Muscle layer of colon (tissue), 2 donors: Measurements from ENCODE around the gene SNRPA.

ENCODE experiments used
- H3K27ac ChIP-seq: one replicate; pipeline ENCODE4 v1.7.0; 2013; ENCODE audit warnings: low read depth, mild to moderate bottlenecking, low read length, moderate library complexity
- H3K27me3 ChIP-seq, 2 donors: one replicate each; pipeline ENCODE4 v1.7.0; 2013; ENCODE audit warnings: low read length in 2 of 2, mild to moderate bottlenecking in 2 of 2; ENCODE audit not compliant: insufficient read depth in 2 of 2, control insufficient read depth in 1 of 2
- H3K36me3 ChIP-seq: one replicate; pipeline ENCODE4 v1.7.0; 2013; ENCODE audit warnings: mild to moderate bottlenecking, low read length; ENCODE audit not compliant: insufficient read depth
- H3K4me1 ChIP-seq: one replicate; pipeline ENCODE4 v1.7.0; 2013; ENCODE audit warnings: mild to moderate bottlenecking, low read length; ENCODE audit not compliant: insufficient read depth
- H3K4me3 ChIP-seq, 2 donors: one replicate each; pipeline ENCODE4 v1.7.0; 2013; ENCODE audit warnings: low read length in 2 of 2, low read depth in 1 of 2, mild to moderate bottlenecking in 1 of 2, moderate library complexity in 1 of 2
- H3K9ac ChIP-seq: one replicate; pipeline ENCODE4 v1.7.0; 2013; ENCODE audit warnings: low read length
- H3K9me3 ChIP-seq: one replicate; pipeline ENCODE4 v1.7.0; 2013; ENCODE audit warnings: mild to moderate bottlenecking, low read length
- donor health status: abdominal sarcoma.
- donor health status: Adenocarcinoma of cecum.

SNRPA gene

GRCh38 chr19:40739871-40740703 is 10.9 kb upstream of the SNRPA start:
- Histone ChIP-seq H3K36me3 (peaks cover 28% of the 10 kb centered on the region), H3K9me3 (no peaks in the 10 kb centered on the region), H3K27ac (peak overlapping the region; percentile 12), H3K4me3 (no peak overlapping the region), H3K4me1 (no peaks in the 10 kb centered on the region), H3K9ac (no peak overlapping the region), H3K27me3 (no peaks in the 10 kb centered on the region)

GRCh38 chr19:40740747-40741146 is 10.3 kb upstream of the SNRPA start:
- no peak overlapping the region for H3K9ac ChIP-seq
- no peaks in the 10 kb centered on the region for H3K4me1 ChIP-seq
- H3K9me3 ChIP-seq: no peaks in the 10 kb centered on the region
- H3K27me3 ChIP-seq: no peaks in the 10 kb centered on the region
- peaks cover 22% of the 10 kb centered on the region for H3K36me3 ChIP-seq
- H3K4me3 ChIP-seq: no peak overlapping the region
- peak overlapping the region; percentile 12 for H3K27ac ChIP-seq

GRCh38 chr19:40741527-40742390 is 9.2 kb upstream of the SNRPA start:
- Histone ChIP-seq H3K9ac (no peak overlapping the region), H3K9me3 (no peaks in the 10 kb centered on the region), H3K27me3 (no peaks in the 10 kb centered on the region), H3K4me3 (no peak overlapping the region), H3K27ac (no peak overlapping the region), H3K36me3 (peaks cover 18% of the 10 kb centered on the region), H3K4me1 (no peaks in the 10 kb centered on the region)

- Histone ChIP-seq H3K36me3 (peaks cover 11% of the 10 kb centered on the region), H3K9me3 (no peaks in the 10 kb centered on the region), H3K27me3 (no peaks in the 10 kb centered on the region)
Observed at GRCh38 chr19:40742477-40742876, 8.5 kb upstream of the SNRPA start.

GRCh38 chr19:40742886-40743285 is 8.1 kb upstream of the SNRPA start:
- Histone ChIP-seq H3K9me3 (no peaks in the 10 kb centered on the region), H3K27me3 (no peaks in the 10 kb centered on the region), H3K27ac (no peak overlapping the region), H3K9ac (no peak overlapping the region), H3K4me1 (no peaks in the 10 kb centered on the region), H3K4me3 (no peak overlapping the region), H3K36me3 (peaks cover 9% of the 10 kb centered on the region)

More at GRCh38 chr19:40742477-40742876, 8.5 kb upstream of the SNRPA start:
- Histone ChIP-seq H3K4me3 (no peak overlapping the region), H3K27ac (no peak overlapping the region), H3K9ac (no peak overlapping the region), H3K4me1 (no peaks in the 10 kb centered on the region)

GRCh38 chr19:40743926-40744325 is 7.1 kb upstream of the SNRPA start:
- H3K27ac ChIP-seq: no peak overlapping the region
- peaks cover 8% of the 10 kb centered on the region for H3K36me3 ChIP-seq
- no peaks in the 10 kb centered on the region for H3K9me3 ChIP-seq
- H3K4me1 ChIP-seq: no peaks in the 10 kb centered on the region
- no peaks in the 10 kb centered on the region for H3K27me3 ChIP-seq
- H3K4me3 ChIP-seq: no peak overlapping the region
- H3K9ac ChIP-seq: no peak overlapping the region

GRCh38 chr19:40744554-40745401 is 6.2 kb upstream of the SNRPA start:
- H3K4me1 ChIP-seq: peaks cover 7% of the 10 kb centered on the region
- H3K4me3 ChIP-seq: no peak overlapping the region
- H3K27ac ChIP-seq: no peak overlapping the region
- H3K9ac ChIP-seq: no peak overlapping the region
- H3K36me3 ChIP-seq: no peaks in the 10 kb centered on the region
- H3K9me3 ChIP-seq: no peaks in the 10 kb centered on the region
- H3K27me3 ChIP-seq: no peaks in the 10 kb centered on the region

- Histone ChIP-seq H3K9me3 (no peaks in the 10 kb centered on the region), H3K36me3 (no peaks in the 10 kb centered on the region), H3K4me1 (peaks cover 11% of the 10 kb centered on the region), H3K9ac (no peak overlapping the region), H3K27ac (no peak overlapping the region), H3K27me3 (no peaks in the 10 kb centered on the region), H3K4me3 (no peak overlapping the region)
Observed at GRCh38 chr19:40745402-40745780, 5.6 kb upstream of the SNRPA start.

- no peaks in the 10 kb centered on the region for H3K27me3 ChIP-seq
- no peaks in the 10 kb centered on the region for H3K36me3 ChIP-seq
- H3K4me1 ChIP-seq: peaks cover 17% of the 10 kb centered on the region
- no peak overlapping the region for H3K27ac ChIP-seq
- H3K9ac ChIP-seq: no peak overlapping the region
- no peak overlapping the region for H3K4me3 ChIP-seq
- H3K9me3 ChIP-seq: no peaks in the 10 kb centered on the region
Observed at GRCh38 chr19:40747536-40747935, 3.5 kb upstream of the SNRPA start.

GRCh38 chr19:40750058-40750873 is 737 bp upstream of the SNRPA start, which contains the start of gene ACTMAP:
Gene ACTMAP, minus strand, starts transcription at chr19:40750477. Its CDS starts 674 bp downstream, at chr19:40749803.
- no peaks in the 10 kb centered on the region for H3K36me3 ChIP-seq
- peak within 1 kb of the TSS; percentile 96 for H3K27ac ChIP-seq
- no peaks in the 10 kb centered on the region for H3K27me3 ChIP-seq
- H3K4me3 ChIP-seq: peak within 1 kb of the TSS; percentile 81 to 84
- peaks cover 32% of the 10 kb centered on the region for H3K4me1 ChIP-seq
- no peaks in the 10 kb centered on the region for H3K9me3 ChIP-seq
- H3K9ac ChIP-seq: peak within 1 kb of the TSS; percentile 67
